Measurements from ENCODE around the gene WNT9B. TPM values are rescaled to one million over a fixed set of nuclear protein-coding genes. Genes with fewer than 3 reads are reported as not detected.

WNT9B gene
- total and polyA plus RNA-seq, 12 donors: 0.18 to 2.4 (median 0.35) TPM

DNA sequence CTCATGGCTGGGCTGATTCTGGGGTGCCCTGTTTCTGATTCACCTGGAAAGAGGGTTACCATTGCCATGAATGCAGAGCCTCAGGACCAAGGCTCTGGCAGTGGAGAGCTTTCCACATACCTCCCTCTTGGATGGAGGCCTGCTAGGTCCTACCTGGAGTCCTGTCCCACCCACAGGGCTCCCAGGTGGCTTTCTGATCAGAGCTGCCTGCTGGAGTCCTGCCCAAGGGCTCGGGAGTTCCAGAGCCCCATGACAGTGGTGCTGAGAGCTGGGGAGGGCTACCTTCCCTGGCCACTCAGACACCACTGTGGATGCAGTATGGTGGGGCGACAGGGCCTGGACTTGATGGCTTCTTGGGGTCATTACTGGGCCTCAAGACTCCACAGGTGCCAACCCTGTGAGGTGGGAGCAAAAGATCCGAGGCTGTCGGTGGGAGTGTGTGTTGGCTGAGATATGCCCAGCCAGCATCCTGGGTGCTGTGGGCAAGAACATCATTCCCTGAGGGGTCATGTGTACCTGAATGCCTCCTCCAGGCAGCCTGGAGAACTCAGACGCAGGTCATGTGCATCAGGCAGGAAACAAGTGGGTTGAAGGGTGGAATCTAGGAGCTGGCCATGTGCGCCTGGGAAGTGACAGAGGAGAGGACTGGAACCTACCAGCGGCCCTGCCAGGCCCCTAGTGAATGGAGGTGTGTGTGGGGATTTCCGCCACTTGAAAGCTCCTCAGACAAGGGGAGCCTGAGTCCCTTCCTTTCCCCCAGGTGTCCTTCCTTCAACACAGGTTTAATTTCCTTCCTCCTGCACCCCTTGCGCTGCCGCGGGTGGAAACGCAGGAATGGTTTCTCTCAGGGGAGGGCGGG is 30.6 kb upstream of the WNT9B start:
- 36% methylated on average over 13 of the region's 13 CpGs for WGBS, 2 donors
- Histone ChIP-seq H3K36me3 (no peaks in the 10 kb centered on the region), H3K4me3 (no peak overlapping the region), H3K4me1 (peaks cover 9 to 27% (median 21%) of the 10 kb centered on the region in 9 donors), H3K9me3 (no peaks in the 10 kb centered on the region), H3K27me3 (peaks cover 28 to 82% (median 76%) of the 10 kb centered on the region in 7 donors), H3K27ac (no peak overlapping the region)
- DNase-seq (no peak), ATAC-seq (no peak)
- intact Hi-C loops (cut with DNase I): no loop called here
- TF ChIP-seq CTCF (IDR thresholded peaks at IDR 0.05): no peak

DNA sequence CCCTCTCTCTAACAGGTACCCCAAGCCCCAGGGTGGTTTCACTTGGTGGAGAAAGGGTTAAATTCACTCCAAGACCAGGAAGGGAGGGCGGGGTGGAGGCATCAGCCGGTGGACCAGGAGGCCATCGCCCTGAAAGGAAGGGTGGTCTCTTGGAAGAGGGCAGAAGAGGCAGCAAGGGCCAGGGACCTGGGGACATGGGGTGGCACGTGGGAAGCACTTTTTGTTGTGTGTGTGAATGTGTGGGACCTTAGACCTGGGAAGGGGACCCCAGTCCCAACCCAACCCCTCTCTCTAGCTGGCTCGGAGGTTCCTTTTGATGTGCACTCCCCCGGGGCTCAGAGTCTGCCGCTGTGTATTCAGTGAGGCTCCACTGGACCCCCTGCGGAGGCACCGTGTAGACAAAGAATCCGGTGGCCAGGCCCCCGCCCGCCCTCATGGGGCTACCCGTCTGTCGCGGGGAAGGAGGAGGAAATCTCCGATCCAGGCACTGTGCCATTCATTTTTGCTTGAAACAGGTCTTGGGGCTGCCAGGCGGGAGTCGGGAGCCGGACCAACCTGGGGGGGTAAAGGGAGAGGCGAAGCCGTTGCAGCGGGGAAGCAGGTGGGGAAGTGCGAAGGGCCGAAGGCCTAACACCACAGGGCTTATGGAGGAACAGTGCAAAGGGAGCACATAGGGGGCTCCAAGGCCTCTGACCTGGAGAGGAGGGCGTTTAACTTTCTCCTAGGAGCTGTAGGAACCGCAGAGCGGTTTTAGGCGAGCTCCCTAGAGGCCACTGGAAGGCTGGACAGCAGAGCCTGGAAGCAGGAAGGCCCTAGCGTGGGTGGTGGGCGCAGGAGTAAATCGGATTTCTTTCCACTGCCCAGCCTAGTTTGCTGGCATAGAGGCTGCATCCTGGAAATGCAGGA is 29.6 kb upstream of the WNT9B start:
- Histone ChIP-seq H3K9me3 (no peaks in the 10 kb centered on the region), H3K27ac (no peak overlapping the region)
- 10 to 15% methylated on average over 31 of the region's 31 CpGs for WGBS, 2 donors

DNA sequence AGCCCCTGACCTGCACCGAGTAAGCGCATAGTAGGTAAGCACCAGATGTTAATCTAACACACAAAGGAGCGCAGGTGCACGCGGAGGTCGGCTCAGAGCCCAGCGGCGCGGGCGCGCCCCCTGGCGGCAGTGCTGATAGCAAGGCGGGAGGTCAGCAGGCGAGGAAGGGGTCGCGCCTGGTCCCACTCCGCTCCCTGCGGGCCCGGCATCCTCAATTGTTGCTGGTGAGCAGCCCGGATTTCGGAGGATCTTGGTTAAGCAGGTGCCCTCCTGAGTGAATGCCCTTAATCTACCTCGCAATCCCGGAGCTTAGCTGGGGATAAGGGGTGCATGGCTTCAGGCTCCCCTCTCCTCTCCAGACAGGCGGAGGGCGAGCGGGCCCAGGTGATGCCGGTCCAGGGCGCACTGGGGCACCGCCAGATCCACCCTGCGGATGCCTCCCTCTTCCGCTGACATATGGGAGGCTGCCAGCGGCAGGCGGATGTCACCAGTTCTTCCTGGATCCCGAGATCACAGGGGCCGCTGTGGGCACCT is 28.9 kb upstream of the WNT9B start:
- 18 to 19% methylated on average over 35 of the region's 35 CpGs for WGBS, 2 donors
- H3K9me3 ChIP-seq: peaks cover 0 to 4% (median 0%) of the 10 kb centered on the region in 11 donors
- intact Hi-C loops (cut with DNase I): no loop called here
- no peak overlapping the region for H3K27ac ChIP-seq
- no peak overlapping the region for H3K4me3 ChIP-seq
- peaks cover 9 to 26% (median 21%) of the 10 kb centered on the region in 9 donors for H3K4me1 ChIP-seq
- DNase-seq: no peak
- TF ChIP-seq CTCF (IDR thresholded peaks at IDR 0.05): peak in 7 of 9 donors; percentile 44 to 59 (median 52)
- H3K36me3 ChIP-seq: no peaks in the 10 kb centered on the region
- ATAC-seq: peak in 1 of 8 donors; percentile 20
- peaks cover 18 to 66% (median 63%) of the 10 kb centered on the region in 7 donors for H3K27me3 ChIP-seq

More for the DNA sequence above, 29.6 kb upstream of the WNT9B start:
- intact Hi-C loops (cut with DNase I): no loop called here
- Histone ChIP-seq H3K4me3 (no peak overlapping the region), H3K4me1 (peaks cover 9 to 27% (median 21%) of the 10 kb centered on the region in 9 donors), H3K36me3 (no peaks in the 10 kb centered on the region), H3K27me3 (peaks cover 25 to 73% (median 70%) of the 10 kb centered on the region in 7 donors)
- ATAC-seq: no peak
- no peak for TF ChIP-seq CTCF (IDR thresholded peaks at IDR 0.05)
- no peak for DNase-seq

DNA sequence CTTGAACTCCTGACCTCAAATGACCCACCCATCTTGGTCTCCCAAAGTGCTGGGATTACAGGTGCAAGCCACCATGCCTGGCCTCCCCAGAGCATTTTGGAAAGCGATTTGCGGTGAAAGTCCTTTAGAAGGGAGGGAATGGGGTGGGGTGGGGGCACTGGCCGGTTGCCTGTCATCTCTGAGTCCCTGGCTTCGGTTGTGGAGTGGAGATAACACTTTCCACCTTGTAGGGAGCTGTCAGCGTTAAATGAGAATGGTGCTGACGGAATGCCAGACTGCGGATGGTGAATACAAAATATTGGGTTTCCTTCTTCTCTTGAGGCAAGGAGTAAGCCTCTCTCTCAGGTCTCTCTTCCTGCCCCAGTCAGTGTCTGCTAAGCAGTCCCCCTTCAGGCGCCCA is 27.7 kb upstream of the WNT9B start:
- ATAC-seq: no peak
- H3K27ac ChIP-seq: no peak overlapping the region
- H3K4me1 ChIP-seq: peaks cover 8 to 20% (median 14%) of the 10 kb centered on the region in 9 donors
- 55 to 62% methylated on average over 8 of the region's 8 CpGs for WGBS, 2 donors
- TF ChIP-seq CTCF (IDR thresholded peaks at IDR 0.05): no peak
- H3K27me3 ChIP-seq: peaks cover 13 to 56% (median 53%) of the 10 kb centered on the region in 7 donors
- peaks cover 0 to 4% (median 0%) of the 10 kb centered on the region in 11 donors for H3K9me3 ChIP-seq
- intact Hi-C loops (cut with DNase I): no loop called here
- no peak for DNase-seq
- H3K36me3 ChIP-seq: no peaks in the 10 kb centered on the region
- no peak overlapping the region for H3K4me3 ChIP-seq

All from heart right ventricle (tissue), 16 donors.